GM12878 (cell line): ENCODE measurements around the gene CNGB1. TPM values are rescaled to one million over a fixed set of nuclear protein-coding genes. Genes with fewer than 3 reads are reported as not detected.

Source experiments
- ATAC-seq: fragments of 200-7000 bp; cut with Tn5 transposase; 3 replicates; pipeline ENCODE4 v1.9.1; 2020; ENCODE audit warnings: mild to moderate bottlenecking, moderate library complexity
- BruUV-seq: library from RNA; stranded (reverse); fragments of 400-500 nt; replicated peaks from 2 replicates; lab custom pipeline; 2021; lab: Mats Ljungman, UMichigan
- CTCF ChIA-PET: fragments of 300-600 bp; sonication (Branson Sonifier 250); formaldehyde crosslinking; extraction: SDS; loops from one replicate; lab custom pipeline; 2021; ENCODE audit warnings: inconsistent platforms; lab: Yijun Ruan, JAX
- POLR2A ChIA-PET: fragments of 350-600 bp; formaldehyde crosslinking; extraction: SDS; loops from one replicate; lab custom pipeline; 2021; ENCODE audit warnings: inconsistent platforms; lab: Charles Lee
- RAD21 ChIA-PET: fragments of 300-600 bp; sonication (Branson Sonifier 250); formaldehyde crosslinking; loops from one replicate; lab custom pipeline; 2023; ENCODE audit warnings: antibody characterized with exemption; ENCODE audit not compliant: unreplicated experiment; lab: Charles Lee
- SMC1A ChIA-PET: fragments of 300-600 bp; sonication (Branson Sonifier 250); formaldehyde crosslinking; loops from one replicate; lab custom pipeline; 2023; ENCODE audit not compliant: unreplicated experiment, uncharacterized antibody; lab: Charles Lee
- DNase-seq: peaks from one replicate; pipeline ENCODE4 v3.0.0-alpha.2; 2011; ENCODE audit warnings: low read depth, low spot score
- FAIRE-seq: peaks from 3 replicates; lab custom pipeline; 2011; peaks lifted over from hg19 to GRCh38; lab: Jason Lieb, UNC
- H2AFZ ChIP-seq: 2 replicates; pipeline ENCODE4 v1.6.0; 2011; ENCODE audit warnings: low read depth, low read length, control low read depth; ENCODE audit not compliant: control insufficient read depth
- H3K27ac ChIP-seq: 2 replicates; pipeline ENCODE4 v1.5.1; 2011; ENCODE audit warnings: control low read depth; ENCODE audit not compliant: control insufficient read depth, insufficient read depth
- H3K27me3 ChIP-seq, 2 experiments: replicated peaks in 1 of 2; 2 replicates each; pipeline versions ENCODE4 v1.6.0 to v1.6.1; 2011; ENCODE audit warnings: low read length in 1 of 2; ENCODE audit not compliant: control insufficient read depth in 2 of 2, insufficient read depth in 2 of 2
- H3K36me3 ChIP-seq, 2 experiments: 2 replicates each; pipeline ENCODE4 v1.5.1; 2011; ENCODE audit warnings: low read length in 1 of 2; ENCODE audit not compliant: control insufficient read depth in 2 of 2, insufficient read depth in 2 of 2
- H3K4me1 ChIP-seq: 2 replicates; pipeline ENCODE4 v1.6.1; 2011; ENCODE audit warnings: mild to moderate bottlenecking, low read length, moderate library complexity, mixed read lengths; ENCODE audit not compliant: control insufficient read depth, insufficient read depth
- H3K4me2 ChIP-seq: 2 replicates; pipeline ENCODE4 v1.6.0; 2011; ENCODE audit warnings: control low read depth; ENCODE audit not compliant: control insufficient read depth, insufficient read depth
- H3K4me3 ChIP-seq: fragments of 200-600 bp; sonication (generic); 2 replicates; pipeline ENCODE4 v1.5.1; 2016
- H3K79me2 ChIP-seq: 2 replicates; pipeline ENCODE4 v1.6.0; 2011; ENCODE audit warnings: low read length; ENCODE audit not compliant: control insufficient read depth, insufficient read depth
- H3K9ac ChIP-seq: 2 replicates; pipeline ENCODE4 v1.8.0; 2011; ENCODE audit warnings: low read length, control low read depth, mixed read lengths; ENCODE audit not compliant: control insufficient read depth, insufficient read depth
- H3K9me3 ChIP-seq: replicated peaks from 3 replicates; pipeline ENCODE4 v1.5.1; 2011; ENCODE audit warnings: mild to moderate bottlenecking, low read length; ENCODE audit not compliant: control insufficient read depth, insufficient read depth
- H4K20me1 ChIP-seq: 2 replicates; pipeline ENCODE4 v1.6.0; 2011; ENCODE audit not compliant: control insufficient read depth, insufficient read depth
- CBX3 ChIP-seq: fragments of 200-600 bp; sonication (generic); IDR thresholded peaks from 2 replicates; pipeline ENCODE4 v1.6.1; 2016; ENCODE audit warnings: low read depth, borderline replicate concordance
- ETV6 ChIP-seq, 2 experiments: fragments of 450-650 bp in 1 of 2; IDR thresholded peaks in 1 of 2; conservative IDR thresholded peaks in 1 of 2; 2 replicates each; pipeline ENCODE4 v1.6.1; 2014; ENCODE audit warnings: antibody characterized with exemption in 1 of 2, borderline replicate concordance in 1 of 2, low read depth in 1 of 2, mild to moderate bottlenecking in 1 of 2, moderate library complexity in 1 of 2
- GATAD2B ChIP-seq: fragments of 450-650 bp; conservative IDR thresholded peaks from 2 replicates; pipeline ENCODE4 v1.6.1; 2017; ENCODE audit warnings: low read depth, mild to moderate bottlenecking, moderate library complexity
- SREBF2 ChIP-seq: IDR thresholded peaks from 2 replicates; pipeline ENCODE4 v1.6.1; 2012; ENCODE audit warnings: mild to moderate bottlenecking, low read length
- SUZ12 ChIP-seq: fragments of 200-600 bp; sonication (generic); IDR thresholded peaks from one replicate; pipeline ENCODE4 v1.6.1; 2018; ENCODE audit warnings: antibody characterized with exemption, mild to moderate bottlenecking; ENCODE audit not compliant: unreplicated experiment
- WGBS: methylation state at CpG from one replicate; pipeline ENCODE4 v1.1.6; 2016; ENCODE audit warnings: low lambda C conversion rate; ENCODE audit not compliant: insufficient replicate concordance, insufficient coverage; ENCODE audit errors: missing lambda C conversion rate; 5-methylcytosine and 5-hydroxymethylcytosine counted together
- in situ Hi-C: fragments of 300-500 bp; cut with MboI; formaldehyde crosslinking; loops from 9 replicates; pipeline ENCODE4 v1.14.3; 2018; ENCODE audit warnings: mixed read lengths
- intact Hi-C: fragments of 100-400 bp; cut with micrococcal nuclease; formaldehyde crosslinking; loops from one replicate; pipeline ENCODE4 v1.14.2; 2022; ENCODE audit not compliant: unreplicated experiment
- polyA plus RNA-seq, 11 experiments: library from polyadenylated mRNA; depleted of rRNA in 4 of 11; unstranded in 6 of 11; stranded (reverse) in 5 of 11; fragments of >200 nt; fragmentation: Nextera tagmentation in 4 of 11; fragmentation: Illumina TruSeq in 1 of 11; extraction: Ambion mirVana in 4 of 11; extraction: Trizol in 1 of 11; gene quantifications; 1 replicate in 1 of 11; 2 replicates in 10 of 11; pipeline versions ENCODE4 v1.2.1 to v1.2.3, GENCODE V29; 2011 to 2016; ENCODE audit warnings: inconsistent platforms in 2 of 11, missing spikeins in 2 of 11, low read depth in 1 of 11
- total RNA-seq, 4 experiments: library from RNA; depleted of rRNA in 3 of 4; stranded (reverse); fragments of >200 nt in 3 of 4; fragmentation: Illumina TruSeq in 1 of 4; extraction: Trizol in 1 of 4; gene quantifications; 2 replicates each; pipeline versions ENCODE4 v1.2.1 to v1.2.3, GENCODE V29; 2013 to 2021
- TF ChIP-seq, protein P1 (sequence below): IDR thresholded peaks from 2 replicates; pipeline ENCODE4 v1.6.1; 2011; ENCODE audit warnings: borderline replicate concordance, low read depth, mild to moderate bottlenecking, moderate library complexity, mixed read lengths, low read length; ENCODE audit not compliant: insufficient read depth; ENCODE audit errors: extremely low read length

CNGB1 gene
- total and polyA plus RNA-seq, 10 of the 15 experiments (the other 5 are each of a cell fraction or from before 2014, with no cell fraction given) = 0.03 TPM; not detected in 9

DNA sequence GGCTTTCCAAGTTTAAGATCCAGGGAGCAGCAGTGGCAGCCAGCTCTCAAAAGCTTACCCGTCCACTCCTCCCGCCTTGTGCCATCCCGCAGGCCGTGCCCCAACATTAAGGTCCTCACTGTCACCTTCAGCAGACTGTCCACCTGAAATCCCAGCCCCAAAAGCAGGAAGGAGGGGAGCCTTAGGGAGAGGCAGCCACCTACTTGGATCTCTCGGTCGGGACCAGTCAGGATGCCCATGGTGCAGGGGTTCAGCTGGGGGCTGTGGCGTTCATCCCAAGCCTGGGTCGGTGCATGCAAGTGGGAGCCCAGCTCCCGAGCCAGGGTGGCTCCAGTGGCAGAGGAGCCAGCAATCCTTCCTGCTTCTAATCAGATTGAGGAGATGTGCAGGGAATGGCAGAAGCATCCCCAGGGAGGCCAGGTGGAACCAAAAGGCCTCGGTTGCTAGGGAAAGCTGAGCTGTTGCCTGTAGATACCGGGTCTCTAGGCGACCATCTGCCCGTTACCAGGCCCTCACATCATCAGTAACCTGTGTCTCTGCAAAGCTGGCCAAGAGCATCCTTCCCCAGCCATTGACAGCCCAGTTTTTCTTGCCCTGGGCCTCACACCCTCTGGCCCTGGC lies 24.6 kb downstream of the CNGB1 start:
- H3K79me2 ChIP-seq = no peaks in the 10 kb centered on the region
- no peak for FAIRE-seq
- BruUV-seq = no TSS peak
- no peak overlapping the region for H3K27ac ChIP-seq
- intact Hi-C loops (no loop called here), in situ Hi-C loops (no loop called here)
- H2AFZ ChIP-seq = no peak overlapping the region
- ATAC-seq = peak; percentile 34
- H3K9me3 ChIP-seq = no peaks in the 10 kb centered on the region
- no peak overlapping the region for H3K9ac ChIP-seq
- no peak overlapping the region for H3K4me3 ChIP-seq
- DNase-seq = no peak
- ChIA-PET SMC1A (no interaction called here), POLR2A (no interaction called here), RAD21 (no interaction called here), CTCF (no interaction called here)
- no peaks in the 10 kb centered on the region for H4K20me1 ChIP-seq
- H3K4me1 ChIP-seq = no peaks in the 10 kb centered on the region
- H3K27me3 ChIP-seq = no peaks in the 10 kb centered on the region
- H3K36me3 ChIP-seq = no peaks in the 10 kb centered on the region
- WGBS = 49% methylated on average over 13 of the region's 13 CpGs
- no peak overlapping the region for H3K4me2 ChIP-seq
- TF ChIP-seq GATAD2B (no peak), CBX3 (no peak), SREBF2 (no peak), SUZ12 (no peak), ETV6 (conservative IDR thresholded peaks at IDR 0.05 in 1 of 2, IDR thresholded peaks at IDR 0.05 in 1 of 2; ENCODE audit: borderline replicate concordance in 1 of 2, low read depth in 1 of 2) (no peak)
- TF ChIP-seq, protein P1, sequence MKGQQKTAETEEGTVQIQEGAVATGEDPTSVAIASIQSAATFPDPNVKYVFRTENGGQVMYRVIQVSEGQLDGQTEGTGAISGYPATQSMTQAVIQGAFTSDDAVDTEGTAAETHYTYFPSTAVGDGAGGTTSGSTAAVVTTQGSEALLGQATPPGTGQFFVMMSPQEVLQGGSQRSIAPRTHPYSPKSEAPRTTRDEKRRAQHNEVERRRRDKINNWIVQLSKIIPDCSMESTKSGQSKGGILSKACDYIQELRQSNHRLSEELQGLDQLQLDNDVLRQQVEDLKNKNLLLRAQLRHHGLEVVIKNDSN = no peak
